Kidney epithelial cell (primary cell): Measurements from ENCODE around the gene ZNF407. TPM values are rescaled to one million over a fixed set of nuclear protein-coding genes. Genes with fewer than 3 reads are reported as not detected.

Experiments
- DNase-seq: peaks from one replicate; pipeline ENCODE4 v3.0.0-alpha.2; 2010; ENCODE audit warnings: low read depth
- H3K27me3 ChIP-seq: 2 replicates; pipeline ENCODE4 v1.6.0; 2011; ENCODE audit warnings: low read length; ENCODE audit not compliant: control insufficient read depth, insufficient read depth
- H3K36me3 ChIP-seq: 2 replicates; pipeline ENCODE4 v1.5.1; 2011; ENCODE audit warnings: low read length; ENCODE audit not compliant: control insufficient read depth, insufficient read depth
- H3K4me3 ChIP-seq: 2 replicates; pipeline ENCODE4 v1.5.1; 2011; ENCODE audit warnings: low read depth, mild to moderate bottlenecking, control low read depth, low read length
- CTCF ChIP-seq: IDR thresholded peaks from 2 replicates; pipeline ENCODE4 v1.5.1; 2011; ENCODE audit warnings: mild to moderate bottlenecking, moderate library complexity, low read length, control low read depth, inconsistent platforms; ENCODE audit not compliant: insufficient read depth, poor library complexity, severe bottlenecking
- total RNA-seq: library from RNA; depleted of rRNA; stranded (reverse); fragments of >200 nt; gene quantifications from 2 replicates; pipeline ENCODE4 v1.2.3, GENCODE V29; 2015

Gene ZNF407
- total RNA-seq, 1 donor from 2014 or later, result 8.2 TPM

GRCh38 chr18:75057169-75057960 lies 459.7 kb downstream of the ZNF407 start:
- DNase-seq, result no peak
- H3K4me3 ChIP-seq, result no peak overlapping the region
- TF ChIP-seq CTCF, result no peak
- H3K36me3 ChIP-seq, result no peaks in the 10 kb centered on the region
- no peaks in the 10 kb centered on the region for H3K27me3 ChIP-seq

- Histone ChIP-seq H3K36me3 (no peaks in the 10 kb centered on the region), H3K4me3 (no peak overlapping the region), H3K27me3 (no peaks in the 10 kb centered on the region)
- no peak for DNase-seq
- no peak for TF ChIP-seq CTCF
Measured at GRCh38 chr18:75060185-75060584, 462.5 kb downstream of the ZNF407 start.

- DNase-seq, result no peak
- H3K4me3 ChIP-seq, result no peak overlapping the region
- H3K36me3 ChIP-seq, result no peaks in the 10 kb centered on the region
- H3K27me3 ChIP-seq, result no peaks in the 10 kb centered on the region
- no peak for TF ChIP-seq CTCF
Measured at GRCh38 chr18:75062297-75062886, 464.7 kb downstream of the ZNF407 start.

GRCh38 chr18:75063196-75063595 lies 465.5 kb downstream of the ZNF407 start:
- Histone ChIP-seq H3K4me3 (no peak overlapping the region), H3K27me3 (no peaks in the 10 kb centered on the region), H3K36me3 (no peaks in the 10 kb centered on the region)
- no peak for DNase-seq
- no peak for TF ChIP-seq CTCF

GRCh38 chr18:75063615-75064512 lies 466.2 kb downstream of the ZNF407 start:
- TF ChIP-seq CTCF, result no peak
- no peaks in the 10 kb centered on the region for H3K36me3 ChIP-seq
- no peak overlapping the region for H3K4me3 ChIP-seq
- no peak for DNase-seq
- H3K27me3 ChIP-seq, result no peaks in the 10 kb centered on the region
